Activated CD4-positive, alpha-beta T cell treated with anti-CD3 and anti-CD28 coated beads, Interleukin-2, amount 50 U/mL, for 24 hours (primary cell): ENCODE results near the gene IGSF5.

Experiments
- DNase-seq, 2 donors: peaks; one replicate each; pipeline ENCODE4 v3.0.0-alpha.2; 2020; ENCODE audit warnings: low read depth in 1 of 2, low spot score in 1 of 2

Gene IGSF5

DNA sequence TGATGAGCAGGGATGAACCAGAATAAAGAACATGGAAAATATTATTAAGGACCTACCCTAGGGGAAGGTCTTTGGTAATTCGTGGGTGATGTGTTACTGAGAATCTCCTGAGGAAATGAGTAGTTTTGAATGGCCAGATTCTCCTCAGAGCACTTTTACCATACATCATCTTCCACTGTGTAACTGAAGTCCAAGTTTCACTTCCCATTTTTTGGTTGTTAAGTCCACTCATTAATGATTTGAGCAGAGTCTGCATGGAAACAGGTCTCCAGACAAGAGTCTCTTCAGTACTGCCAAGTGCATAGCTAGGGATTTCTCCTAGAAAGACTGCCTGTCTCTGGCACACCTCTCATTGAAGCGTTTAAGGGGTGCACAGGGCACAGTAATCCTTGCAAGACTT lies 73.6 kb downstream of the IGSF5 start:
- DNase-seq = no peak

DNA sequence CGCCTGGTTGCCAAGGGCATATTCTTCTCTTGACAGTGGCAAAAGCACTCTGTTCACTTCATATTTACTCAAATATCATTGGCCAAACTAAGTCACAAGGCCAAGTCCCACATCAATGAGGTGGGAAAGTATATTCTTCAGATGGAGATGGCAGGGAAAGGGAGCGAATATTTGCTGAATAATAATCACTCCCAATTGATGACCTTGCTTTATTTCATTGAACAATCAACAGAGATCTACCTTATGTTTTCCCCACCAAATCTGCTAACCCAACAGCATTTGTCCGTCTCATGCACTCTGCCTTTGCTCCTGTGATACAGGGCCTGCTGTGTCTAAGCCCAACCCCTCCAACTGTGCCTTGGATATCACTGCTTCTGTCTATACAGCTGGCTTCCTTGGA lies 77.1 kb downstream of the IGSF5 start:
- no peak for DNase-seq

- no peak for DNase-seq
These were observed 80.3 kb downstream of the IGSF5 start for GRCh38 chr21:39825250-39825649.

DNA sequence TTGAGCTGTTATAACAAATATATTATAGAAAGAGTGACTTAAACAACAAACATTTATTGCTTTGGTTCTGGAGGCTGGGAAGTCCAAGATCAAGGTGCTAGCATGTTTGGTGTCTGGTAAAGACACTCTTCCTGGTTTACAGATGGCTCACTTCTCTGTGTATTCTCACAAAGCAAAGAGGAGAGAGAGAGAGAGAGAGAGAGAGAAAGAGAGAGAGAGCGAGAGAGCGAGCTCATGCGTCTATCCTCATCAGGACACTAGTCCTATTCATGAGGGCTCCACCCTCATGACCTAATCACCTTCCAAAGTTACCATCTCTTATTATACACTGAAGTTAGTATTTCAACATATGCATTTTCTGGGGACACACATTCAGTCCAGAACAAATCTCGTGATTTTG lies 89.6 kb downstream of the IGSF5 start:
- DNase-seq = no peak

DNA sequence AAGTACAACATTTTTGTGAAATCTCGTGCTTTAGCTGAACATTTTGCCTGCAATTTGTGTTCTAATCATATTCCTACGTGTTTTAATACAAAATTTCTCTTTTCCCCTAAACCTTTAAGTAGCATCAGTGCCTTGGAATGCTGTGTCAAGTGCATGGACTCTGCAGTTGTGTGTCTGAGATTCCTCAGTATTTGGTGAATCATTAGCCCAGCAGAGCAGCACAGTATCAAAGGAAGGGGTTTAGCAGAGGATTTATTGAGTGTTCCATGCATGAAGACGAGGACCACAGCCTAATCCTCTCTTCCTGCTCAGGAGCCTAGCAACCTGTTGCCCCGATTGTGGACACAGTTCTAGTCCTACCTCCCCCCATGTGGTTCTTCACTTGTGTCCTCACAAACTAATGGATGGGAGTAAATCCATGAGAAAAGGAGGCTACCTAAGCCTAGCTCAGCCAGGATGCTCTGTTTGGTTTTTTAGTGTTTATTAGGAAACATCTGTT lies 92.9 kb downstream of the IGSF5 start:
- DNase-seq = no peak

DNA sequence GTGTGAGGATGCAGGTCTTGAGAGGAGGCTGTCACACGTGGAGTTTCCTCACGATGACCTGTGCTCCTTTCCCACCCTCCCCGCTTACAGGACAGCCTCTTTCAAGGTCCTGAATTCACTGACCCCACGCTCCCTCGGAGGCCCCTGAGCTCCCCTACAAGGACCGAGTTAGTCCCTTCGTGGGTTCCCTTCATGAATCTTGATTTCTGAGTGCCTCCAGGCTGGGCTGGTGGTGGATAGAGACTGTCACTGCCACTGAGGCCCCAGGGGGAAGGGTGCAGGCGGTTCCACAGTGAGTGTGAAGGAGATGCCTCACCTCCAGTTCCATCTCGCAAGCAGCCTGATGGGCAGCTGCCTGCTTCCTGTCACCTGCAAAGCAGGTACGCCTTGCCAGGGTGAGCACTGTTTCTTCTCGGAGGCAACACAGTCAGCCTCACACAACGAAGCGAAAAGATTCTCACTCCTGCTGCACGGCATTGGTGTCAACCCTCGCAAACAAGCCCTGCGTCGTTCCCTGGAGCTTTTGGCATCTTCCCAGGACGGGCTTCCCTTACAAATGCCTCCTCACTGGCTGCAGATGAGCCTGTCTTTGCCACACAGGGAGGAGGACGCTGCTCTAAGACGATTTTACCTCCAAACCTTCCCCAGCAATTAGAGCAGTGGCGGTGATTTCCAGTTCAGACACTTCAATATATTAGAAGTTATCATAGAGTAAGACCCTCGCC lies 95.6 kb downstream of the IGSF5 start:
- DNase-seq = no peak

GRCh38 chr21:39842741-39843459 lies 97.9 kb downstream of the IGSF5 start:
- DNase-seq = no peak

DNA sequence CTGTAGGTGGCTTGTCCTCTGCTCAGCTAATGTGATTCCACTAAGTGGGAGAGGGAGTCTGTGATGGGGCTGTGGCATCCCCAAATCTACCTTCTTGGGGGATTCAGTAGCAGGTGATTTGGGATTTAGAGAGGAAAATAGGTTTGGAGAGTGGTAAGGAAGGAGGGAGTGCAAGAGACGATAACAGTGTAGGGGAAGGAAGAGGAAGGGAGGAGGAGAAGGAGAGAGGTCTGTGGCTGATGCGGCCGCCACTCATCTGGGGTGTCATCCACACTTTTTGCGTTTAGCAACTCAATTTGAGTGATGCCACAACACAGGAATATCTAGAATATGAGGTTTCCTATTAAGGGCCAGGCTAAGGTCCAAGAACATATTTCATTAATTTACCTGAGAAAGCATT lies 98.5 kb downstream of the IGSF5 start:
- DNase-seq = no peak

DNA sequence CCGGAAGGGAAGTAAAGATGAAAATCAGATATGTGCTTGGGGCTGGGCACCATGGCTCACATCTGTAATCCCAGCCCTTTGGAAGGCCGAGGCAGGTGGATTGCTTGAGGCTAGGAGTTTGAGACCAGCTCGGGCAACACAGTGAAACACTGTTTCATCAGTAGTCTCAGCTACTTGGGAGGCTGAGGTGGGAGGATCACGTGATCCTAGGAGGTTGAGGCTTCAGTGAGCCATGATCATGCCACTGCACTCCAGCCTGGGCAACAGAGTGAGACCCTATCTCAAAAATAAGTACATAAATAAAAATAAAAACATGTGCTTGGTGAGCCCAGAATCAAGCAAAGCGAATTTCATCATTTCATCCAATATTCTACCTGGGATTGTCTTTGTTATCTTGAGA lies 98.9 kb downstream of the IGSF5 start:
- DNase-seq = no peak

- no peak for DNase-seq
These were observed 100.7 kb downstream of the IGSF5 start for GRCh38 chr21:39845571-39846130.

DNA sequence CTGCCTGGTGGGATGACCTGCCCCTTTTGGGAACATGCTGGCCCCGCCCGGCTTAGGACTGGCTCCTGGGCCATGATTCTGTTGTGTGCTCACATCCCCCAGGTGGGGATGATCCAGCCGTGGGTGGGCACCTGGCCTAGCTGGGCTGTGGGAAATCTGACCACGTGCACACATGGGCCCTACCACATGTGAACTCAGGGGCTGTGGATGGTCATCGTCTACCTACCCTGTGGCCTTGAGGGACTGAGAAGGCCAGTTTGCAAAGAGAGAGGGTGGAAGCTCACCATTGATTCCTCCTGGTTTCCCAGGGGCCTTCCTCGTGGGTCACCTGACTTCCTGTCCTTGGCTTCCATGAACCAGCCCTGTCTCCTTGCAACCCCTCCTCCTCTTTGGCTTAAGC lies 102.9 kb downstream of the IGSF5 start:
- no peak for DNase-seq

DNA sequence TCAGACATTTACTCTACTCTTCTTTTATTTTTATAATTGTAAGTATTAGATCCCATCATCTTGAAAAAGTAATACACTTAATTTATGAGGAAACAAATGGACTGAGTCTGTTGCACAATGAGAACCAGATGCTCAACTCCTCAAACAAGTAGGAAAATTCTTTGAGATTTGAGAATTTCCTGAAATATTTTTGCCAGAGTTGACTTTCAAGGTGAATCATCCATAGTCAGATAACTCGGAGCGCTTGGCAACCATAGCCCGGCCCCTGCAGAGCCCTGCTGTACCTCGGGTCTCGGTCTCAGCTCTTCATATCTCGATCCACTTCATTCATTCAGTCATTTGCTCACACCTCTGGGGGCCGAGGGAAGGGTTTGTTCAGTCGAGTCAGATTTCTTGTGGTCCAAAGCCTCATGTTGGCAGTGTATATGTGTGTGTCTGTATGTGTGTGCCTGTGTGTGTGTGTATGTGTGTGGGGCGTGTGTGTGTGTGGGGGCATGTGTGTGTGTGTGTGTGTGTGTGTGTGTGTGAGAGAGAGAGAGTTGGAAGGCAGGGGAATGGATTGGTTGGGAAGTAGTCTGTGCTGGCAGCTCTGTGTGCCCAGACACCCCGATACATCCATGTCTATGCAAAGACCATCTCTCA lies 104.2 kb downstream of the IGSF5 start:
- DNase-seq = no peak

DNA sequence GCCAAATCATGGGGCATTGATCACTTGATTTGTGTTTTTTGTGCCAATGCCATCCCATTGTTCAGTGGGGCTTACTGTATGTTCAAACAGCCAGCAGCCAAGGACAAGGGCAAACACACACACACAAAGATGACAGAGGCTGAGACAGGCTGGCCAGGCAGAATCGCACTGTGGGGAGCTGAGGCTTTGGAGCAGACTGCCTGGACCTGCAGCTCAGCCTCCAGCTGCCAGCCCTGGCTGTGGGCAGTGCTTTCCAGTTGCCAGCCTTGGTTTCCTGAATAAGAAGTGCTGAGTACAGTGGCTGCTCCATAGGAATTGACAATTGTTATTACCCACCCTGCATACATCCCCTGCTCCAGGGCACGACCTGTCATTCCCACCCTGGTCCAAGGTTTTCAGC lies 105.3 kb downstream of the IGSF5 start:
- no peak for DNase-seq

DNA sequence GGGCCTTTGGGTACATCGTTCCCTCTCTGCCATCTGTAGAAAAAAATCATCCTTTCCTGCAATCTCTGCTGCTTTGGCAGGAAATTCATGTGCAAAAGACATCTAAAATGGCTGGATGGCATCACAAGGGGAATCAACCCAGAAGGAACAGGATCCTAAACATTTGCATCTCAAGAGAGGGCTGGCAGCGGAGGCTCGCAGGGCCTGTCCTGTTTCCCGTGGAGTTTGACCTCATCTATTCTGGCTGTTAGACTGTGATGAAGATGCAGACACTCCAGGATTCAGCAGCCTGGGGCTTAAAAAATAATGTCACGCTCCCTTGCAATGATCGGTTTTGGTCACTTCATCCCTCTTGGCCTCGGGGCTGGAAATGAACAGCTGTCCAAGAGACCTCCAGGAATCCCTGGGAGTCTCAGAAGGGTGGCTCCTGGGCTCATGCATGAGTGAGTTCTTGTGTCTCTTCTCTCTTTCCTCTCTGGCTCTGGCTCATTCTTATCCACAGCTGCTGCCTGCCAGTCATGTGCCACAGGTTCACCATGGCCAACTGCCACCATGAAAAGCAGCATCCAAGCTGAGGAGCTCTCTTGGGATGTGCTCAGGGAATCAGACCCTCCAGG lies 106.1 kb downstream of the IGSF5 start:
- no peak for DNase-seq
